NCI-H526 treated with DMSO at 0.1 percent for 48 hours (cell line): ENCODE results near the gene TBCE.

Experiments used
- DNase-seq: peaks from one replicate; lab custom pipeline; 2025; lab: John Stamatoyannopoulos, UW

The TBCE gene

DNA sequence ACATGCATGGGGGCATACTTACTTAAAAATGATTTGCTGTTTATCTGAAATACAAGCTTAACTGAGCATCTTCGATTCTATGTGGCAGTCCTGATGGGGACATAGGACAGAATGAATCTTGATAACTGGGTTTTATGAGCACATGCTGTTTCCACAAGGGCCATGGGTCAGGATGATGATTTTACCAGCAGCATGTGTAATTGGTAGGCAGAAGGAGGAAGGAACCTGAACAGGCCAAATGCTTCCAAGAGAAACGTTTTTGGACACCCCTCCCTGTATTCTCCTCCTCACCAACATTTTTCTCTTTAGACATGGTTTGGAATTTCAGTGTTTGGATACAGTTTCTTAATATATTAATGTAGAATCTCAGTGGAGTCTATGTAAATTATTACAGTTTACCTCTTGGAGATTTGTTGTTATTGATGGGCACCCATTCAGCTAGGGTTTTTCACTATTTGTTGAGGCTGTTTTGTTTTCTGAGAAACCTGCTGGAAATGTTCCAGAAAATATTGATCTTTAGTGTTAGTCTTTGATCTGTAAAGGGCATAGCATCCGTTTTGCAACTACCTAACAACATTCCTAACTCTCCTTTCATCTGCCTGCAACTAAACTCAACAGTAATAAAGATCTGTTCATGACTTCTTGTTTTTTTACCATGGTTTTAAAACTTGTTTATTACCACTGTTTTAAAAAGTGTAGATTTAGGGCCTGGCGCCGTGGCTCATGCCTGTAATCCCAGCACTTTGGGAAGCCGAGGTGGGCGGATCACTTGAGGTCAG lies 42.0 kb downstream of the TBCE start:
- no peak for DNase-seq

DNA sequence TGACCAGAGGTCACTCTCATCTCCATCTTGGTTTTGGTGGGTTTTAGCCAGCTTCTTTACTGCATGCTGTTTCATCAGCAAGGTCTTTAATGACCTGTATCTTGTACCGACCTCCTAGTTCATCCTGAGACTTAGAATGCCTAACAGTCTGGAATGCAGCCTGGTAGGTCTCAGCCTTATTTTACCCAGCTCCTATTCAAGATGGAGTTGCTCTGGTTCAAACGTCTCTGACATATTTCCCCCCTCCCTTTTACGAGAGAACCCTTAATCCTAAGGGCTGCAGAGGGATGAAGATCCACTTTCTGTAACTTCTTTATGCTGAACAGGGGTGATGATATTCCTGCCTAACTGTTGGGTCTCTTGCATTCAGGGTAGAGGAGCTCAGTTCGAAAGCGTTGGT lies 43.2 kb downstream of the TBCE start:
- no peak for DNase-seq

DNA sequence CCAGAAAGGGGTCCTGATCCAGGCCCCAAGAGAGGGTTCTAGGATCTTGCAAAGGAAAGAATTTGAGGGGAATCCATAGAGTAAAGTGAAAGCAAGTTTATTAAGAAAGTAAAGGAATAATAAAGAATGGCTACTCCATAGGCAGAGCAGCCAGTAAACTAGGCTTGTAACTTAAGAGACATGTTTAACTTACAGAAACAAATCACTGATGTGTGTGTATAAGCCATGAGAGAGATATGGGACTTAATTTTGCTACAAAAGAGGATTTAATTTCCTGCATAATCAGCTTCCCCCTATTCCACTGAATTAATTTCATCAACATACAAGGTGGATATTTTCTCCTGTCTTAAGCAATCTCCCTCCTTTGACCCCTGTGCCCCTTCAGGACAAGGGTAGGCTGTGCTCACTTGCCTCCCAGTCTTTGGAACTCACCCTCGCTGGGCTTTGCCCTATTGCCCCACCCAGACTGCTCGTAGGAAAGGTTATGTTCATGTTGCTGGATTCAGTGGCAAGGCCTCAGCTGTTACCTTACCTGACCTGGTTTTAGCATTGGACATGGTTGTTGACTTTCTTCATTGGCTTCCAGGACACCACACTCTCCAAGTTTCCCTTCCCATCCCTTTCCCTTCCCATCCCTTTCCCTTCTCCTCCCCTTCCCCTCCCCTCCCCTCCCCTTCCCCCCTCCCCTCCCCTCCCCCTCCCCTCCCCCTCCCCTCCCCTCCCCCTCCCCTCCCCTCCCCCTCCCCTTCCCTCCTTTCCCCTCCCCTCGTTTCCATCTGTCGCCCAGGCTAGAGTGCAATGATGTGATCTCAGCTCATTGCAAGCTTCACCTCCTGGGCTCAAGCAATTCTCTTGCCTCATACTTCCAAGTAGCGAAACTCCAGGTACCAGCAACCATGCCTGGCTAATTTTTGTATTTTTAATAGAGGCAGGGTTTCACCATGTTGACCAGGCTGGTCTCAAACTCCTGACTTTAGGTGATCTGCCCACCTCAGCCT lies 44.6 kb downstream of the TBCE start:
- DNase-seq: no peak

- DNase-seq: peak; percentile 30
Measured at GRCh38 chr1:235415008-235415904, 48.0 kb downstream of the TBCE start.

- DNase-seq: no peak
Measured at GRCh38 chr1:235416662-235417049, 49.4 kb downstream of the TBCE start.

- DNase-seq: no peak
Measured at GRCh38 chr1:235417086-235417697, 50.0 kb downstream of the TBCE start.

DNA sequence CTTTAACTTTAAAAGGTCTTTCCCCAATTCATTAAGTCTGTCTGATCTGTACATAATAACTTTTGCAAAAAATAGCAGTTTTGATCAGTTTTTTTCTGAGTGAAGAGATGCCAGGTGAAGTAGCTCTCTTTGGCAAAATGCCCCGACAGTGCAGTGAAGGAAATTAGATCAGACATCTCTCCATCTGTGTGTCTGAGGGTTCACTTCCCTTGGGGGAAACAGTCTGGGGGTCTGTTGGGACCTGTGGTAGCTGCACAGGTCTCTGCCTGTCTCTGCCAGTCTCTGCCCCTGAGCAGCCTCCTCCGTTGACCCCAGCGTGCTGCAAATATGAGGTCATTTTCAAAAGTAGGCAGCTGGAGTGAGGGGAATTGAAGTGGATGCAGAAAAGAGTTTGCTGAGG lies 54.5 kb downstream of the TBCE start:
- DNase-seq: no peak

DNA sequence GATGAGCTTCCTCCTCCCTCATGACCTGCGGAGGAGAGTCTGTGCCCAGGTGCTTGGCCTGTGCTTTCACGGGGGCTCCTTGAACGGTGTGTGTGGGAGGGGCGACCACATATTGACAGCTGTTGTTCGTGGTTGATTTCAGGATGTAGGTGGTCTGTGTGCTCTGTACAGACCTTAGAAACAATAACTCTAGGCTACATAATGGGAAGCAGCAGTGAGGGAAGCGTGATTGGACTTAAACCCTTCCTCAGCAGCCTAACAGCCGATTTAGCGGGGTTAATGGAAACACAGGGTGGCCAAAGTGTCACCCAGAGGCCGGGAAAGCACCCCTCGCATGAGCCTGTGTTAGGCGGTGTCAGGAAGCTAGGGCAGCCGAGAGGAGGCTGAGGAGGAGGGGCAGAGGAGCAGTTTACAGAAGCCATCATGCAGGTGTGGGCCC lies 56.0 kb downstream of the TBCE start:
- no peak for DNase-seq

- DNase-seq: no peak
Measured at GRCh38 chr1:235424092-235424491, 56.9 kb downstream of the TBCE start.

- no peak for DNase-seq
Measured at GRCh38 chr1:235425357-235425756, 58.1 kb downstream of the TBCE start.

- DNase-seq: no peak
Measured at GRCh38 chr1:235426143-235426542, 58.9 kb downstream of the TBCE start.

DNA sequence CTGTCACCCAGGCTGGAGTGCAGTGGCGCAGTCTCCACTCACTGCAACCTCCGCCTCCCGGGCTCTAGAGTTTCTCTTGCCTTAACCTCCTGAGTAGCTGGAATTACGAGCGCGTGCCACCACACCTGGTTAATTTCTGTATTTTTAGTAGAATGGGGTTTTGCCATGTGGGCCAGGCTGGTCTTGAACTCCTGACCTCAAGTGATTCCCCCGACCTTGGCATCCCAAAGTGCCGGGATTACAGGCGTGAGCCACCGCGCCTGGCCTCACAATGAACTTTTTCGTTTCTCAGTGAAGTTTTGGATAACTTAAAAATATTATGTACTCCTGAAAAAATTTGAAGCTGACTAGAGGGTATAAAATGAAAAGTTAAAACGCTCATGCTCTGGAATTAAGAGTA lies 59.5 kb downstream of the TBCE start:
- no peak for DNase-seq

DNA sequence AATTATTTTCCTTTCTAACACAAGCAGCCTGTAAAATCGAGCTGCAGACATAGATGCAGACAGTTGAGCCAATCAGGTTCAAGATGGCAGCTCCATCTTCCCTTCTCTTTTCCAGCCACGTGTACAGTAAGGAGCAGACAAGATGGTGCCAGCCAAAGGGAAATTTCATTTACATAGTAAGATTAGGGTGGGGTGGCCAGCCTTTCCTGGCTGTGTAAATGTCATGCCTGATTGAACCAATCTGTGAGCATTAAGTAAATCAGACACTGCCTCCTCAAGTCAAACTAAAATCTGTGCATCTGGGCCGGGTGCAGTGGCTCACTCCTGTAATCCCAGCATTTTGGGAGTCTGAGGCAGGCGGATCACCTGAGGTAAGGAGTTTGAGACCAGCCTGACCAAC lies 60.2 kb downstream of the TBCE start:
- DNase-seq: no peak

DNA sequence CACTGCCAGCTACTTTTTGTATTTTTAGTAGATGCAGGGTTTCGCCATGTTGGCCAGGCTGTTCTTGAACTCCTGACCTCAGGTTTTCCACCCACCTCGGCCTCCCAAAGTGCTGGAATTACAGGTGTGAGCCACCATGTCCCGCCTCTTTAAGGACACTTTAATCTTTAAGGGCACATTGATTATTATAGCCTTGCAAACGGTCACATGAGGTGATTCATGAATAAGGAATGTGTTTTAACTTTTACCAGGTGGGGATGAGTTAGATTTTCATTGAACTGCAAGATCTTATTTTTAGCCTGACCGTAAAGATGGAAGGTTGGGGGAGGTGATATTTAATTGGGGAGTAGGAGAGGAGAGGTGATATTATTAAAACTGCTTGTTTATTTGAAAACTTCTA lies 61.9 kb downstream of the TBCE start:
- no peak for DNase-seq

DNA sequence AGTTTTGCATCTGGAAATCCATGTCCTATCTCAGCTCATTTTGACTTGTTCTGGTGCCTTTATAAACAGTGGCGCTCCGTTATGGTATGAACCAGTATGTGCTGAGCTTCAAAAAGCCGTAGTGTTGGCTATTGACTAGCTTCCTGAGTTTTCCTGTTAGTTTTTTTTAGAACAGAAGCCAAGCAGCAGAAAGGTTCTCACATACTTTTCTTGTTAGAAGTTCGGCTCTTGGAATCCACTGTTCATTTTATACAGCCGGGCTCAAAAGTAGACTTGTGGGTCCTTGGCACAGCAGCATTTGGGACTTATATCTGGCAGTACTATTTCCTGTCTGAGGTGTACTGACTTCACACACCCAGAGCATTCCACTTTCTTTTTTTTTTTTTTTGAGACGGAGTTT lies 63.8 kb downstream of the TBCE start:
- DNase-seq: no peak

DNA sequence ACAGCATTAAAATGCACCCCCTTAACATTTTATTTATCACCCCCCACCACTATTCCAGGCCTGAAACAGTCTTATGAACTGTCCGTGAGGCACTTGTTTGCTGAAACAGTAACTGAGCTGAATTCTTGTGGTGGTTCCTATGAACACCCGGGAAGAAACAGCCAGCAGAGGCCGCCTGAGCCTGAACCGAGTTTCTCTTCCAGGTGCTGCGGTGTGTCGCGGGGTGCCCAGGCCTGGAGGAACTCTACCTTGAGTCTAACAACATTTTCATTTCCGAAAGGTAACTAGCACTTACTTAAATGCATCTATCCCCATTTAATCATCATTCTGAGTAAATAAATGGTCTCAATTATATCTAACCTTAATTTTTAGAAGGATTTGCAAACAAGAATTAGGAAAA lies 66.8 kb downstream of the TBCE start:
- DNase-seq: no peak

DNA sequence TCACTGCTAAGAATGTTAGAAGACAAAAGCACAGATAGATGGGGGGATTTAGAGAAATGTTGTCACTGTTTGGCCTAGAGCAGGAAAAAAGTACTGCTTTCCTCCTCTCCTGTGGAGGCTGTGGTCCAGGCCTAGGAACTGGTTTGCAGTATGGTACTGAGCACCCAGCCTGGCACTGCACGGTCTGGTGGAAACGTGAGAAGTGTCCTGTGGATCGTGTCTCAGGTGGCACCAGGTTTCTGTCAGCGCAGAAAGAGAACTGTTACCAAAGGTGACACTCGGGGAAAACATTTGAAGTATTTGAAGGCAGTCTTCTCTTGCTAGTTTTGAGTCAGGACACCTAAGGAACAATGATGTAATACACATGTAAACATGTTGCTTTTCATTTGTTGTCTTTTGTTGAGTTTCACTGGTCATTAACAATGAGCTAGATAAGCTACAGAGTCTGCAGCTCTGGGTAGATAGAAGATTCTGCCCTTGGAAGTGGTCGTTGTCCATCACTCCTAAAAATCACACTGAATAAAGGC lies 74.0 kb downstream of the TBCE start:
- no peak for DNase-seq

GRCh38 chr1:235442788-235443429 lies 75.7 kb downstream of the TBCE start:
- DNase-seq: no peak

- no peak for DNase-seq
Measured at GRCh38 chr1:235448616-235449015, 81.4 kb downstream of the TBCE start.

DNA sequence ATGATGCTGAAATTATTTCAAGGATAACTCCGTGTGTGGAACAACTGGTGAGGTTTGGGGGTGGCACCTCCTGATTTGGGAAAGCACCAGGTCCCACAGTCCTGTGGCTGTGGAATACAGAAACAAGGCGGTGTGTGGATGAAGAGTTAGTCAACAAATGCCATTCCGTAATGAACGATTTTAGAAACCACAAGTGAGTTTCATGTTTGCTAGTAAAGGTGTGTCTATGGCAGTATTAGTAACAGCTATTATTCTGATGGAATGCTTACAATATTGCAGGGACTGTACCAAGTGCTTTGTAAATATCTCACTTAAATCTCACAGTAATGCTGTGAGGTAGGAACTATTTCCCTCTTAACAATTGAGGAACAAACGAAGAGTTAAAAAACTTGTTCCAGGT lies 83.2 kb downstream of the TBCE start:
- no peak for DNase-seq
